DND-41 (cell line): Measurements from ENCODE around the gene TREM1.

ENCODE experiments used
- EZH2 ChIP-seq: IDR thresholded peaks from 3 replicates; pipeline ENCODE4 v1.6.1; 2012; ENCODE audit warnings: borderline replicate concordance, low read depth, mild to moderate bottlenecking, moderate library complexity, low read length, inconsistent platforms; ENCODE audit not compliant: severe bottlenecking
- TF ChIP-seq, protein P1 (sequence below): IDR thresholded peaks from 2 replicates; pipeline ENCODE4 v1.5.1; 2012; ENCODE audit warnings: borderline replicate concordance, low read length, moderate library complexity, mild to moderate bottlenecking; ENCODE audit not compliant: poor library complexity, severe bottlenecking; ENCODE audit errors: extremely low read depth

DNA sequence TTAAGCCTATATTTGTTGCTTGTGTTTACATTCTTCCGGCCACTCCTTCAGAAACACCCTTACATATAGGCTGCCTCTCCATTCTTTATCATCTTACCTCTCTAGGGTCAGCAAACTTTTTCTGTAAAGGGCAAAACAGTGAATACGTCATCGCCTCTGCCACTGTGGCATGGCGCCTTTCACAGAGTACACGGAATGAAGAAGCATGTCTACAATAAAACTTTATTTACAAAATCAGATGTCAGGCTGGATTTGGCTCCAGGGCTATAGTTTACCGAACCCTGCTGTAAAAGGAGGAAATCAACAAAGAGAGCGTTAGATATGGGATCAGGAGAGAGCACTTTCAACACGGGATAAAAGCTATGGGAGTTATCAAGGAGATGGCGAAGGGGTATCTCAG is 39.6 kb upstream of the TREM1 start:
- TF ChIP-seq, protein P1, sequence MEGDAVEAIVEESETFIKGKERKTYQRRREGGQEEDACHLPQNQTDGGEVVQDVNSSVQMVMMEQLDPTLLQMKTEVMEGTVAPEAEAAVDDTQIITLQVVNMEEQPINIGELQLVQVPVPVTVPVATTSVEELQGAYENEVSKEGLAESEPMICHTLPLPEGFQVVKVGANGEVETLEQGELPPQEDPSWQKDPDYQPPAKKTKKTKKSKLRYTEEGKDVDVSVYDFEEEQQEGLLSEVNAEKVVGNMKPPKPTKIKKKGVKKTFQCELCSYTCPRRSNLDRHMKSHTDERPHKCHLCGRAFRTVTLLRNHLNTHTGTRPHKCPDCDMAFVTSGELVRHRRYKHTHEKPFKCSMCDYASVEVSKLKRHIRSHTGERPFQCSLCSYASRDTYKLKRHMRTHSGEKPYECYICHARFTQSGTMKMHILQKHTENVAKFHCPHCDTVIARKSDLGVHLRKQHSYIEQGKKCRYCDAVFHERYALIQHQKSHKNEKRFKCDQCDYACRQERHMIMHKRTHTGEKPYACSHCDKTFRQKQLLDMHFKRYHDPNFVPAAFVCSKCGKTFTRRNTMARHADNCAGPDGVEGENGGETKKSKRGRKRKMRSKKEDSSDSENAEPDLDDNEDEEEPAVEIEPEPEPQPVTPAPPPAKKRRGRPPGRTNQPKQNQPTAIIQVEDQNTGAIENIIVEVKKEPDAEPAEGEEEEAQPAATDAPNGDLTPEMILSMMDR, result no peak
- TF ChIP-seq EZH2, result no peak
